Heart right ventricle (tissue), 16 donors: ENCODE results near the gene EFCAB6. TPM values are rescaled to one million over a fixed set of nuclear protein-coding genes. Genes with fewer than 3 reads are reported as not detected.

Source experiments
- ATAC-seq, 8 donors: fragments of 200-7000 bp; cut with Tn5 transposase; one replicate each; pipeline ENCODE4 v1.9.1; 2020; ENCODE audit warnings: mild to moderate bottlenecking in 8 of 8, moderate library complexity in 8 of 8, moderate number of reproducible peaks in 1 of 8
- DNase-seq, 2 donors: peaks; one replicate each; pipeline ENCODE4 v3.0.0-alpha.2; 2020
- H3K27ac ChIP-seq, 10 donors: fragments of 200-600 bp; sonication (generic) in 2 of 10; one replicate each; pipeline versions ENCODE4 v1.5.0 to v1.8.0; 2020 to 2022; ENCODE audit warnings: mild to moderate bottlenecking in 3 of 10
- H3K27me3 ChIP-seq, 7 donors: fragments of 200-600 bp; one replicate each; pipeline ENCODE4 v1.8.0; 2021 to 2022; ENCODE audit warnings: mild to moderate bottlenecking in 2 of 7
- H3K36me3 ChIP-seq, 9 donors: fragments of 200-600 bp; sonication (generic) in 1 of 9; one replicate each; pipeline versions ENCODE4 v1.5.0 to v1.8.0; 2020 to 2022; ENCODE audit warnings: mild to moderate bottlenecking in 2 of 9
- H3K4me1 ChIP-seq, 9 donors: fragments of 200-600 bp; sonication (generic) in 1 of 9; one replicate each; pipeline versions ENCODE4 v1.5.0 to v1.8.0; 2020 to 2022; ENCODE audit warnings: mild to moderate bottlenecking in 4 of 9
- H3K4me3 ChIP-seq, 10 donors: fragments of 200-600 bp; sonication (generic) in 2 of 10; one replicate each; pipeline versions ENCODE4 v1.5.0 to v1.8.0; 2020 to 2022; ENCODE audit warnings: mild to moderate bottlenecking in 7 of 10, moderate library complexity in 2 of 10
- H3K9me3 ChIP-seq, 11 donors: fragments of 200-600 bp in 10 of 11; sonication (generic) in 2 of 11; one replicate each; pipeline versions ENCODE4 v1.5.0 to v1.8.0; 2013 to 2022; ENCODE audit warnings: mild to moderate bottlenecking in 2 of 11, control low read depth in 1 of 11, moderate library complexity in 1 of 11
- WGBS, 2 donors: extraction: QIAGEN DNeasy Blood & Tissue Kit; methylation state at CpG; one replicate each; pipeline ENCODE4 v1.1.7; 2013; ENCODE audit warnings: inconsistent platforms in 1 of 2; 5-methylcytosine and 5-hydroxymethylcytosine counted together
- intact Hi-C, 10 donors: fragments of 100-400 bp; cut with DNase I; formaldehyde crosslinking; loops; one replicate each; pipeline versions ENCODE4 v1.11.1 to v1.14.2; 2022
- polyA plus RNA-seq, 2 donors: library from polyadenylated mRNA; stranded (reverse); fragments of 200-250 nt; gene quantifications; one replicate each; pipeline ENCODE4 v1.2.3, GENCODE V29; 2013
- total RNA-seq, 10 donors: library from RNA; stranded (reverse); fragmentation: NEBNext Ultra II Directional in 3 of 10; extraction: Animal tissue kit (Norgen Biotek cat#: 25700) in 3 of 10; gene quantifications; one replicate each; pipeline versions ENCODE4 v1.2.1 to v1.2.4, GENCODE V29; 2021 to 2023
- TF ChIP-seq, protein P1 (sequence below), 9 donors: fragments of 200-600 bp; sonication (generic) in 2 of 9; IDR thresholded peaks; one replicate each; pipeline versions ENCODE4 v1.5.0 to v1.8.0; 2021 to 2022; ENCODE audit warnings: antibody characterized with exemption in 9 of 9, mild to moderate bottlenecking in 5 of 9, moderate library complexity in 1 of 9
- donor health status: Arrhythmogenic right ventricular cardiomyopathy.
- donor health status: ischemic (EF 13 %, LVEDD 7.1; RV severe dilation, severe dysfunction).
- donor health status: healthy with polysubstance abuse.
- donor health status: DM: no; HTN: yes; CAD: no.
- donor health status: DM: no; HTN: no; CAD: no.
- donor health status: ischemic (EF 25% LVEDD 6.9; RV normal size, moderate dysfunction).
- donor health status: ischemic (EF 25% LVEDD 5.7; RV mildly dilated, moderate dysfunction).
- donor health status: healthy.
- donor health status: DM: yes; HTN: yes; CAD: no.
- donor health status: Ischemic cardiomyopathy.
- donor health status: ischemic (EF 35%, LVEDD 5.7; RV mildly dilated, moderate dysfunction).
- donor health status: nonischemic (EF 11% LVEDD 7.7; RV severe dilation, severe dysfunction).
- donor health status: DM: yes; HTN: yes; CAD: no.
- donor health status: PGD.
- donor health status: ischemic (EF 29% LVEDD 5.4; RV normal size, mild dysfunction).
- donor health status: nonischemic (EF 23%, LVEDD 6.1; RV moderate dilation, normal function).

Gene EFCAB6
- total and polyA plus RNA-seq, 12 donors, result 0.25 to 4.3 (median 1.8) TPM

DNA sequence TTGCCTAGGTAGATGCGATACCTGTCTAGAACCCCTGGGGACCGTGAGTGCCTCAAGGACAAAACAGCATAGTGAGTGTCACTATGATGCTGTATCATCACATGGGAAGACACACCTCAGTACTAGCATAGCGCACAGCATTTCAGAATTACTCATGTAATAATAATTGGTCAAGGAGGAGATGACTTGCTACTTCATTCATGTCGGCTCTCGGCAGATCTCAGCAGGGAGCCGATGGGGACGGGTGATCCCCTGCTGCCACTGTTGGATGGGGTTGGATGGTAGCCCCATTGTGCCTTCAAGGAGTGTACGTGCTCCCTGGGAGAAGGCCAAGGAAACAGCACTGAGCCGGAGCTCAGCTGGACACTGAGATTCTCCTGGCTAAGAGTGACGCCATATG, 186.9 kb downstream of the EFCAB6 start:
- Histone ChIP-seq H3K4me1 (no peaks in the 10 kb centered on the region), H3K27ac (no peak overlapping the region), H3K9me3 (peaks cover 0 to 9% (median 3%) of the 10 kb centered on the region in 11 donors), H3K27me3 (no peaks in the 10 kb centered on the region), H3K36me3 (no peaks in the 10 kb centered on the region), H3K4me3 (no peak overlapping the region)
- ATAC-seq (no peak), DNase-seq (no peak)
- TF ChIP-seq, protein P1, sequence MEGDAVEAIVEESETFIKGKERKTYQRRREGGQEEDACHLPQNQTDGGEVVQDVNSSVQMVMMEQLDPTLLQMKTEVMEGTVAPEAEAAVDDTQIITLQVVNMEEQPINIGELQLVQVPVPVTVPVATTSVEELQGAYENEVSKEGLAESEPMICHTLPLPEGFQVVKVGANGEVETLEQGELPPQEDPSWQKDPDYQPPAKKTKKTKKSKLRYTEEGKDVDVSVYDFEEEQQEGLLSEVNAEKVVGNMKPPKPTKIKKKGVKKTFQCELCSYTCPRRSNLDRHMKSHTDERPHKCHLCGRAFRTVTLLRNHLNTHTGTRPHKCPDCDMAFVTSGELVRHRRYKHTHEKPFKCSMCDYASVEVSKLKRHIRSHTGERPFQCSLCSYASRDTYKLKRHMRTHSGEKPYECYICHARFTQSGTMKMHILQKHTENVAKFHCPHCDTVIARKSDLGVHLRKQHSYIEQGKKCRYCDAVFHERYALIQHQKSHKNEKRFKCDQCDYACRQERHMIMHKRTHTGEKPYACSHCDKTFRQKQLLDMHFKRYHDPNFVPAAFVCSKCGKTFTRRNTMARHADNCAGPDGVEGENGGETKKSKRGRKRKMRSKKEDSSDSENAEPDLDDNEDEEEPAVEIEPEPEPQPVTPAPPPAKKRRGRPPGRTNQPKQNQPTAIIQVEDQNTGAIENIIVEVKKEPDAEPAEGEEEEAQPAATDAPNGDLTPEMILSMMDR (IDR thresholded peaks at IDR 0.05), result no peak
- intact Hi-C loops, result no loop called here
- 85 to 93% methylated on average over 10 of the region's 10 CpGs for WGBS, 2 donors

DNA sequence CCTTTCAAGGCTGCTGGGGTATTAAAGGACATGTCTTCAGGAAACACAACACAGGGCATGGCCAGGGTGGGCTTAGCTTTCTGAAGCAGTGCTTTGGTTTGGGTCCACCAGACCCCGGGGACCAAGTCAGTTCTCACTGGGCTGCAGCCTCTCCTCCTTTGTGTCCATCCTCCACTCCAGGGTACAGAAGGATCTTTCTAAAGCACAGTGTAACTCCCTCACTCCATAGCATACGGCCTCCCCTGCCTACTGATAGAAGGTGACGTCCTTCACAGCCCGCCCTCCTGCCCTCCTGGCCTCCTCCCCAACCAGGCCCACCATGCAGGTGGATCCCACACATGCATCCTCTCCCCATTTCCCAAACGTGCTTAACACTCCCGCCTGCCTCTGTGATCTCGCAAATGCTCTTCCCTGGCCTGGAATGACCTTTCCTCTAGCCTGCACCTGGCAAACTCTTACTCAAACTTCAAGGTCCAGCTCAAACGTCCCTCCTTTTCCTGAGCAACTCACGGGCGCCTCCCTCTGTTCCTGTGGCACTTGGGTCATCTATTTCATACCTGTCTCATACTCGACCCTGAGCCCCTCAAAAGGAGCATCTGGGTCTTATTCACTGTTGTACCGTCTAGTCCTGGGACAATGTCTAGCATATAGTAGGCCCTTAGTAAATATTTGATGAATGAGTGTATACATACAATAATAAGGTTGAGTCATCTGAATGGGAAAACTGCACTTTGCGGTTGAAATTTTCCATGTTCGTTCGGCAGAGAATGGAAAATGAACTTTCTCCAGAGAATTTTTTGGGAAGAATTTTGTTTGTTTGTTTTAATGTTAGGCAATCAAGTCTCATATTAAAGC, 187.7 kb downstream of the EFCAB6 start:
- Histone ChIP-seq H3K36me3 (no peaks in the 10 kb centered on the region), H3K27me3 (no peaks in the 10 kb centered on the region), H3K4me1 (no peaks in the 10 kb centered on the region), H3K4me3 (no peak overlapping the region), H3K9me3 (peaks cover 0 to 16% (median 8%) of the 10 kb centered on the region in 11 donors), H3K27ac (no peak overlapping the region)
- no peak for ATAC-seq
- intact Hi-C loops, result no loop called here
- no peak for DNase-seq
- 87 to 88% methylated on average over 15 of the region's 15 CpGs for WGBS, 2 donors
- TF ChIP-seq, protein P1 (IDR thresholded peaks at IDR 0.05), result no peak

DNA sequence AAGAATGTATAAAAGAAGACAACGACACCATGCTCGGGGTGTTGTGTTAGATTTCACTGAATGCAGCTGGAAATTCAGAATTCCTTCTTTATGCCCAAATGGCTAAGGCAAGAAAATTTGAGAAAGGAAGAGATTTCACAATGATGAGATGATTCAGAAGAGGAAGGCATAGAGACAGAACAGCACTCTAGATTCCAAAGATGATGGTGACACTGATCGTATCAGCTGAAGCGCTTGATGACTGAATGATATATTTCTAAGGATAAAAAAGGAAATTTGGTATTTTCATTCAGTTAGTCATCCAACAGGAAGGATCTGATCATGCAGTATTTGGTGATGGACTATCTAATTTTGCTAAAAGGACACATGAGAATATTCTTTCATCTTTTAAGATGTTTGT, 189.2 kb downstream of the EFCAB6 start:
- intact Hi-C loops, result no loop called here
- Histone ChIP-seq H3K4me3 (no peak overlapping the region), H3K27me3 (no peaks in the 10 kb centered on the region), H3K36me3 (no peaks in the 10 kb centered on the region), H3K9me3 (peaks cover 0 to 16% (median 8%) of the 10 kb centered on the region in 11 donors), H3K4me1 (no peaks in the 10 kb centered on the region), H3K27ac (no peak overlapping the region)
- TF ChIP-seq, protein P1 (IDR thresholded peaks at IDR 0.05), result no peak
- DNase-seq, result no peak
- WGBS, 2 donors, result 91 to 92% methylated on average over 4 of the region's 4 CpGs
- ATAC-seq, result no peak

DNA sequence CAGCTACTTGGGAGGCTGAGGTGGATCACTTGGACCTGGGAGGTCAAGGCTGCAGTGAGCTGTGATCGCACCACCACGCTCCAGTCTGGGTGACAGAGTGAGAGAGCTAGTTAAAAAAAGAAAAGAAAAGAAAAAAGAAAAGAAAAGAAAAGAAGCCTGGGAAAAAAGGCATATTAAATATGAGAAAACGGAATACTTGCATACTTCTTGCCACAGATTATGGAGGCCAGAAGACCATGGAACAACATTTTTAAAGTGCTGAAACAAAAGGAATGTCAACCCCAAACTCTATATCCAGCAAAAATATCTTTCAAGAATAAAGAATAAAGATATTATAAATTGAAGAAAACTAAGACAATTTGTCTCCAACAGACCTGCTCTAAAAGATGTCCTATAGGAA, 191.9 kb downstream of the EFCAB6 start:
- WGBS, 2 donors, result 95 to 98% methylated on average over 3 of the region's 3 CpGs
- ATAC-seq, result no peak
- Histone ChIP-seq H3K27ac (no peak overlapping the region), H3K4me1 (peaks cover 0 to 4% (median 0%) of the 10 kb centered on the region in 9 donors), H3K9me3 (peaks cover 0 to 16% (median 8%) of the 10 kb centered on the region in 11 donors), H3K4me3 (no peak overlapping the region), H3K27me3 (no peaks in the 10 kb centered on the region), H3K36me3 (no peaks in the 10 kb centered on the region)
- TF ChIP-seq, protein P1 (IDR thresholded peaks at IDR 0.05), result no peak
- intact Hi-C loops, result no loop called here
- no peak for DNase-seq
